ENCODE results near the gene PLEKHM3.
"Not testable (repeated sequence)": the region's sequence is repeated elsewhere in the genome, so short reads cannot be mapped to it uniquely, and the experiment has no call there.

The PLEKHM3 gene

GRCh38 chr2:207987025-207987716 lies 38.2 kb downstream of the PLEKHM3 start:
- no peak for DNase-seq

- no peak for DNase-seq
Observed at GRCh38 chr2:207984765-207985480, 40.4 kb downstream of the PLEKHM3 start.

- DNase-seq, result no peak
Observed at GRCh38 chr2:207983641-207984042, 41.7 kb downstream of the PLEKHM3 start.

- no peak for DNase-seq
Observed at GRCh38 chr2:207978177-207978948, 47.0 kb downstream of the PLEKHM3 start.

GRCh38 chr2:207975921-207976320 lies 49.4 kb downstream of the PLEKHM3 start:
- no peak for DNase-seq

GRCh38 chr2:207974216-207974605 lies 51.1 kb downstream of the PLEKHM3 start:
- DNase-seq, result no peak

GRCh38 chr2:207970826-207971180 lies 54.5 kb downstream of the PLEKHM3 start:
- no peak for DNase-seq

- no peak for DNase-seq
Observed at GRCh38 chr2:207970147-207970825, 55.0 kb downstream of the PLEKHM3 start.

GRCh38 chr2:207969249-207969648 lies 56.1 kb downstream of the PLEKHM3 start:
- no peak for DNase-seq

- no peak for DNase-seq
Observed at GRCh38 chr2:207967121-207967520, 58.2 kb downstream of the PLEKHM3 start.

- no peak for DNase-seq
Observed at GRCh38 chr2:207960911-207961310, 64.4 kb downstream of the PLEKHM3 start.

GRCh38 chr2:207960090-207960489 lies 65.2 kb downstream of the PLEKHM3 start:
- DNase-seq, result no peak

GRCh38 chr2:207956771-207957170 lies 68.6 kb downstream of the PLEKHM3 start:
- no peak for DNase-seq

GRCh38 chr2:207955456-207955855 lies 69.9 kb downstream of the PLEKHM3 start:
- DNase-seq, result no peak

GRCh38 chr2:207953354-207953753 lies 72.0 kb downstream of the PLEKHM3 start:
- DNase-seq, result no peak

GRCh38 chr2:207952564-207953345 lies 72.6 kb downstream of the PLEKHM3 start:
- no peak for DNase-seq

- no peak for DNase-seq
Observed at GRCh38 chr2:207951734-207952470, 73.4 kb downstream of the PLEKHM3 start.

GRCh38 chr2:207950761-207951114 lies 74.6 kb downstream of the PLEKHM3 start:
- DNase-seq, result no peak

- no peak for DNase-seq
Observed at GRCh38 chr2:207950063-207950760, 75.1 kb downstream of the PLEKHM3 start.

- DNase-seq, result not testable (repeated sequence)
Observed at GRCh38 chr2:207949245-207949644, 76.1 kb downstream of the PLEKHM3 start.

- no peak for DNase-seq
Observed at GRCh38 chr2:207944979-207945600, 80.2 kb downstream of the PLEKHM3 start.

Measured in stimulated activated CD4-positive, alpha-beta T cell treated with anti-CD3 and anti-CD28 coated beads, Interleukin-4, amount 100 ng/mL, for 1 hour (primary cell).